ENCODE data around the gene GRB10. TPM values are rescaled to one million over a fixed set of nuclear protein-coding genes. Genes with fewer than 3 reads are reported as not detected.
A peak's percentile ranks its signal among the peaks of the same experiment; 100 is the strongest.
"Not testable (repeated sequence)": the region's sequence is repeated elsewhere in the genome, so short reads cannot be mapped to it uniquely, and the experiment has no call there.

Gene GRB10
- total RNA-seq, 2 donors from 2014 or later = 2.6 to 6.6 TPM

DNA sequence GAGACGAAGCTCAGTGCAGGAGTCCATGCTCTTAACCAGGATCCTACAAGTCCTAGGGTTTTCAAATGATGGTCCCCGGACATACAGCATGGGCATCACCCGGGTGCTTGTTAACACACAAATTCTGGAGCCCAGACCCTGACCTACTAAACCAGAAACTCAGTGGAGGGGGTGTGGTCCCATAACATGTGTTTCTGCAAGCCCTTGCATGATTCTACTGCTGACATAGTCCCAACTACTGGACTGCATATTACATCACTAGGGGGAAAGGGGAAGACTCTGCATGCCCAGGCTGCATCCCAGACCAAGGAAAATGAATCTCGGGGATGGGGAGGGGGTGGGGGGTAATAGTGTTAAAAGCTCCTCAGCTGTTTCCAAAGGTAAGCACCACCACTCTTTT, 40.3 kb downstream of the GRB10 start:
- ATAC-seq = no peak
- peaks cover 11% of the 10 kb centered on the region in 2 donors for H3K9me3 Mint-ChIP-seq
- no peak for DNase-seq (ENCODE audit: low spot score in 2 of 2)
- no peak overlapping the region for H3K27ac Mint-ChIP-seq
- peaks cover 10 to 11% of the 10 kb centered on the region in 2 donors for H3K36me3 Mint-ChIP-seq

DNA sequence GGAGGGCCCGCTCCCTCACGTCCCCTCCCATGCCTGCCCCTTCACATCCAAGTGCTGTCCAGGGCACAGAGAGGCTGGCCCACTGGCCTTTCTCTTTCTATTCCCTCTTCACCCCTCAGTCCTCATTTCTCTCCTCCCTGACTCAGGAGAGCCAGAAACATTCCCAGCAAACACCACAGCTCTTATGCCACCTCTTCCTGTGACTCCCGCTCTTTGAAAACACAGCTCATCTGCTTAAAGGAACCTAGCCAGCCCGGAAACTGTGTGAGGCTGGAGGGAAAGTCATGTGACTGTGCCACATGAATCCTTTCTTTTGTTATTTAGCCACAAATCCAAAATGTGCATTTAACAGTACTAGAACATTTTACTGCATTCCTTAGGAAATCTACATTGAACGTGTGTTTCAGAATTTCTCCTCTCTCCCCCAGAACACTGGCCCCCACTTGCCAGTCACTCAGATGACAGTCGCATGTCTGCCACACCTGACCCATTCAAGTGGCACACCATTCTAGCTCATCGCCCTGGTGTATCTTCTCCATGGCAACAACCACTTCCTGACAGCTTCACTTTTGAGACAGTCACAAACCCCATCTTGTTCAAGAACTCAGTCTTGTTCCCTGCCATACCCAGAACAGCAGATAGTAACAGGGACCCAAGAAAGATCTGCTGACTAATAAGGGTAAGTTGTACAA, 42.8 kb downstream of the GRB10 start:
- Mint-ChIP-seq H3K9me3 (peaks cover 11% of the 10 kb centered on the region in 2 donors), H3K36me3 (peaks cover 10 to 11% of the 10 kb centered on the region in 2 donors), H3K27ac (peak overlapping the region; percentile 89 to 93)
- DNase-seq (ENCODE audit: low spot score in 2 of 2) (peak; percentile 25 to 60), ATAC-seq (peak; percentile 99)

DNA sequence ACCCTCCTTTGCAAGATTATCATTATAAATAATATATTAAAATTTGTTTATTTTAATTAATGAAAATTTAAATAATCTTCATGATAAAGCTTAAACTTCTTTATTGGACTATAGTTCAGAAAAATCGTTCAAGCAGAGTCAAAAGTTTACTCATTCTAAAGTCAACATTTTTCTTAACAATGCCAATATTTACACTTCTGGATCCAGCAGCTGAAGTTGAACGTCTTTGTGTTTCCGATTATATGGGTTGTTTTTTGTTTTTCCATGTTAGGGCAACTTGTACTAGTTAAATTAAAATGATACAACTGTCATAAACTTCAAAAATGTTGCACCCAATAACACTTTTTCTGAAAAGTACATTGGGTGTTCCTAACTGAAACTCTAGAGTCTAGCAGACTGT, 43.8 kb downstream of the GRB10 start:
- no peak for ATAC-seq
- Mint-ChIP-seq H3K36me3 (peaks cover 10 to 11% of the 10 kb centered on the region in 2 donors), H3K9me3 (peaks cover 11% of the 10 kb centered on the region in 2 donors), H3K27ac (peak overlapping the region in 1 of 2 donors; percentile 89)
- DNase-seq (ENCODE audit: low spot score in 2 of 2) = no peak

DNA sequence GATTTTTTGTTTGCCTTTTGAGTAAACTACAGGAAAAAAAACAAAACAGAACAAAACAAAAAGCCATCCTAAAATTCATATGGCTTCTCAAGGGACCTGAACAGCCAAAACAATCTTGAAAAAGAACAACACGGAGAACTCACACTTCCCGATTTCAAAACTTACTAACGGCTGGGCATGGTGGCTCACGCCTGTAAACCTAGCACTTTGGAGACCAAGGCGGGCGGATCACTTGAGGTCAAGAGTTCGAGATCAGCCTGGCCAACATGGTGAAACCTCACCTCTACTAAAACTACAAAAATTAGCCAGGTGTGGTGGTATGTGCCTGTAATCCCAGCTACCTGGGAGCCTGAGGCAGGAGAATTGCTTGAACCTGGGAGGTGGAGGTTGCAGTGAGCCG, 46.9 kb downstream of the GRB10 start:
- not testable (repeated sequence) for H3K27ac Mint-ChIP-seq; DNase-seq (ENCODE audit: low spot score in 2 of 2); ATAC-seq
- H3K36me3 Mint-ChIP-seq = peaks cover 10 to 11% of the 10 kb centered on the region in 2 donors
- H3K9me3 Mint-ChIP-seq = peaks cover 11% of the 10 kb centered on the region in 2 donors

DNA sequence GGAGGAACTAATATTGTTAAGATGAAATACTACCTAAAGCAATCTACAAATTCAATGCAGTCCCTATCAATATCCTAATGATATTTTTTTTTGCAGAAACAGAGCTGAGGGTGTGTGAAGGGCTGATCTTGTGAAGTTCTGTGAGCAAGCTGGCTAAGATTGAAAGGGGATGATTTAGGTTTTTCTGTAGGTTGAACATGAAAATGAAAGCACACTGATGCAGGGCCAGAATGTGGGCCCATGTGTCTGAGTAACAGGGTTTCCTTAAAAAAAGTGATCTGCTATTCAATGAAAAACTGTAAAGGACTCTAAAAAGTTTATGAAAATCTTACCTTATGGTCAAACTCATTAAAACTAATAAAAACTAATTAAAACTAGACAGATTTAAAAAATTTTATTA, 47.4 kb downstream of the GRB10 start:
- Mint-ChIP-seq H3K9me3 (peaks cover 11% of the 10 kb centered on the region in 2 donors), H3K27ac (no peak overlapping the region)
- ATAC-seq = no peak

DNA sequence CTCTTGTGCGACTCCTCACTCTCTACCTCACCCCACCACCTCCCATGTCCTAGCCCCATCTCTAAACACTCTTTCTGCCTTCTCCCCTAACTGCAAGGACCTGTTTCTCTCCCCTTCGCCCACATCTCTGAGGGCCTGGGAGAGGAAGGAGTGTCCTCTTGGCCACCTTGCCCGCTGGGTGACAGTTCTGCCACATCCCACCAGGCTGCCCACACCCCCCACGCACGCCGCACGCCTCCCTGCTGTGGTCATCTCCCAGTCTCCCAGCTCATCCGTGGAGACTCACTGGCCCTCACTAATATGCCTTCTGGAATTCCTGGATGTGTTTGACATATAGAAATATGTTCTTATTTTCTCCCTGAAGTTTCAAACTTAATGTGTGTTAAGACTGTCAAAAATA, 48.5 kb downstream of the GRB10 start:
- H3K9me3 Mint-ChIP-seq = peaks cover 3% of the 10 kb centered on the region in 2 donors
- no peak for ATAC-seq
- peaks cover under 1 to 2% of the 10 kb centered on the region in 2 donors for H3K36me3 Mint-ChIP-seq
- DNase-seq (ENCODE audit: low spot score in 2 of 2) = no peak
- no peak overlapping the region for H3K27ac Mint-ChIP-seq

More for the DNA sequence above, 47.4 kb downstream of the GRB10 start:
- no peak for DNase-seq (ENCODE audit: low spot score in 2 of 2)
- H3K36me3 Mint-ChIP-seq = peaks cover 10 to 11% of the 10 kb centered on the region in 2 donors

DNA sequence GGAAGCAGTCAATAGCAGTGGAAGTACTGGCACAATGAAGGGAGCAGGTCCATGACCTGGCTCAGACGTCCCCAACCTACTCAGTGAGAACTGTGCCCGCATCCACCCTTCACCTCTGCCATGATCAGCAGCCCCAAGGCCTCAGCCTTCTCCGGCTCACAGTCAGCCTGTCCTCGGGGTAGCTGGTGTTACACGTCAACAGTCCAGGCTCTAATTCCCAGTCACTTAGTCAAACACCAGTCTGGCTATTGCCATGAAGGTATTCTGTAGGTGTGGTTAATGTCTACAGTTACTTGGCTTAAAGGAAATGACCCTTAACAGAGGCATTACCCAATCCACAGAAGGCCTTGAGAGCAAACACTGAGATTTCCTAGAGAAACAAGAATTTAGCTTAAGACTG, 49.1 kb downstream of the GRB10 start:
- Mint-ChIP-seq H3K36me3 (no peaks in the 10 kb centered on the region), H3K9me3 (no peaks in the 10 kb centered on the region), H3K27ac (no peak overlapping the region)
- ATAC-seq (no peak), DNase-seq (ENCODE audit: low spot score in 2 of 2) (no peak)

DNA sequence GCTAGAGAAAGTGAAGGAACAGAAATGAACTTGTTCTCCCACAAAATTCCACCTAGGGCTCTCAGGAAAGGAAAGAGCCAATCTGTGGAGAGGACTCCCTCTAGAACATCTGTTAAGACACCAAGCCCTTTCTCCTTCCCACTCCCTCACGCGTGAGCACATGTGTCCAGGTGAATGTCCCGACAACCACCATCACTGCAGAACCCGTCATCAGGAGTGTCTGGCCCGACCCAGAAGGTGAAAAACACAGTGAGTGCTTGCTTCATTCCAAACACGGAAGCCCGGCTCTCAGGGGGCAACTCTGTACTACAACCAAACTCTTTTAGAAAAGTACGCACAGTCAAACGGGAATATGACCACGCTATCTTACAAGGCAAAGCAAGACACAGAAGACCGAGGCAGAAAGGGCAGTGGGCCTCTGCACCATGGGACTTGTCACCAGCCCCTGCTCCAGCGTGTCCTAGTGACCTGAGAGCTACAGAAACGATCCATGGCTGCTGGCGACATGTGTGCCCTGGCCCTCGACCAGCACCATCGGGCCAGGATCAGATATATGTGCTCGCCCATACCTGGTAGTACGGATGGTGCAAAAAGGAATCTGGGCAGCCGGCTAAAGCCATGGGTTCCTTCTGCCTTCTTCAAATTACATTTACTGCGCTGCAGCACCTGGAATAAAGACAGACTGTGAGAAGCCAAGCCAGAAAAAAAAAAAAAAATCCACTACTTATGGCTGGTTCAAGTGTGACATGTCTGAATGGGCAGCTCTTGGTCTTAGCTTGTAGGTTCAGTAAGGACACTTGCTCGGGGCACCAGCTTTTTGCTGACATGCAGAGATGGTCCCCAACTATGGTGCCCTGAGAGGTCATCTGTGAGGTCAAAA, 50.8 kb downstream of the GRB10 start:
- DNase-seq (ENCODE audit: low spot score in 2 of 2) = no peak
- ATAC-seq = no peak
- no peaks in the 10 kb centered on the region for H3K36me3 Mint-ChIP-seq
- no peaks in the 10 kb centered on the region for H3K9me3 Mint-ChIP-seq
- no peak overlapping the region for H3K27ac Mint-ChIP-seq

DNA sequence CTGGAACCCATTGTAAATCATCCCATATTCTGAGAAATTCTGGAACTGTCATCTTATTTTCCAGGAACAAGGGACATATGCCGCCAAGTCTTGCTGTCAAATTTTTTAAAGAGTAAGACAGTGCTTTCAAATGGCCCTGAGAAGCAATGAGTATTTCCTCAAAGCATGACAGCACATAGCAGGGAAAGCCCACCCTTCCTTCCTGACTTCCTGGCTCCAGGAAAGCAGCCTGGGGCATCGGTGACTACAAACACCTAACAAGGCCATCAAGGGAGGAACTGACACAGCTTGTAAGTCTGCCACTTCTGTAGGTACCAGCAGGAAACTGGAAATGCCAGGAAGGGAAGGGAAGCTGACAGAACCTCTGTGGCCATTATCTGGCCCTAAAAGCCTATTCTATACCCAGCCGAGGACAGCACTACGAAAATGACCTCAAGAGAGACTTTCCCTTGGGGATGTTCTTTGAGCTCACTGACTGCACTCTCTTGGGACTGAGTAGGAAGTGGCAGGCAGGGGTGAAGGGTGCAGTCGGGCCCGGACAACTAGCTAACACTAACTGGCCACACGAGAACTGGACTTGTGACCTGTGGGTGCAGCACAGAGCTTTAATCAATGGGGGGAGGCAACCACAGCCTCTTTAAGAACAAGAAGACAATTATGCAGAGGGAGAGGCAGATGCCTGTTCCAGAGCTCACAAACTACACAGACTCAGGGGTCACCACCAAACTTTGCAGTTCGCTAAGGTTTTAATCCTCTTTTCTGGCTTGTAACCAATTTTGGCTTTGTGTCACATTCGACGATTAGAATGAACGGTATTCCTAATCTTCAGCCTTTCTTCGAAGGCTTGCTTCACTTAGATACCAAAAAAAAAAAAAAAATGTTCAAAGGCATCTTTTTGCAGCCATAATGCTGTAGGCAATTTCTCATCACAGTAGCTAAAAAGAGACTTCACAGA, 52.0 kb downstream of the GRB10 start:
- Mint-ChIP-seq H3K36me3 (no peaks in the 10 kb centered on the region), H3K27ac (no peak overlapping the region), H3K9me3 (no peaks in the 10 kb centered on the region)
- no peak for DNase-seq (ENCODE audit: low spot score in 2 of 2)
- no peak for ATAC-seq

DNA sequence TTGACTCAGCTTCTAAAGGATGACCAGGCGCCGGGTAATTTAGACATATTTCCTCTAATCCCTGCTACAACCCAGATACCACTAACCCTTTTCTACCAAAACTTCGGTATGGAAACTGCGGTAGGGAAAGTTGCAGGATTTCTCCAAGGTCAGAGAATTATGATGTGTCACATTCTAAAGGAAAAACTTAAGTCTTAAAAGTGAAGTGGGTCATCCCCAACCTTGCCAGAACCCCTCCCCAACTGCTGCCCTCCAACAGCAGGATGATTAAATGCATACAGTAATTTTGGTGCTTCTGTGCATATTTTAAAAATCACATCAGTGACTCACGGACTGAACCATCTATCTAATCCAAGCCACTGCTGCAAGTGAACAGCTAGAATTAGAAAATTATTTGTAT, 52.7 kb downstream of the GRB10 start:
- DNase-seq (ENCODE audit: low spot score in 2 of 2) (no peak), ATAC-seq (no peak)
- Mint-ChIP-seq H3K9me3 (no peaks in the 10 kb centered on the region), H3K36me3 (no peaks in the 10 kb centered on the region), H3K27ac (no peak overlapping the region)

DNA sequence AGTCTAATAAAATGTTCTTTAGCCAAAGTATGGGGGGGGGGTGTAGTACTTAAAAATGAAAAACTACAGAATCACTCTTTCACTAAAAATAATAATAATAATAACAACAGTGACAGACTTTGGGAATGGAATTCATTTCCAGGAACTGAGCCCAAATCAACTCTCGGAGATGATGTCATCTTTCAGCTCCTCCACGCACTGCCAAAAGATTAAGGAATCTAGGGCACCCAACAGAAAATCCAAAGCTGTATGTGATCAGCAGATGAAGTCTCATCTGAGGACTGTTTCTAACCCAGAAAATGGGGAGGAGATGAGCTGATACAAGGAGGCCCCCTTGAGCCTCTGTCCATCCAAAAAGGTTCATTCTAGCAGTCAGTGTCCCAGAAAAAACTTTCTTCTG, 54.5 kb downstream of the GRB10 start:
- no peak for ATAC-seq
- H3K36me3 Mint-ChIP-seq = no peaks in the 10 kb centered on the region
- H3K9me3 Mint-ChIP-seq = no peaks in the 10 kb centered on the region

DNA sequence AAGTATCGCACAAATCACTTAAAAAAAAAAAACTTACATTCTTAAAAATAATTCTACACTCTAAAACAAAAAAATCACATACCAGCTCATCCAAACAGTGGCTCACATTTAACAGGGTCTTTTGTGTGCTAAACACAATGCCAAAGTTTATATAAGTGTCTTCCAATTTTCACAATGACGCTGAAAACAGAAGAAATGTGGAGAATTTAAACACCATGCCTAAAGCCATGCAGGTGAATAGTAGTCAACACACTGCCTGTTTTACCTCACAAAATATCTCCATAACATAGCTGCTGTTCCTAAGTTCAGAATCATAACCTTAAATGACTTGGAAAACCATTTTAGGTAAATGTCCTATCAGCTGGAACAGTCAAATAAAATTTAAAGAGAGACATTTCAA, 55.0 kb downstream of the GRB10 start:
- Mint-ChIP-seq H3K9me3 (no peaks in the 10 kb centered on the region), H3K27ac (no peak overlapping the region), H3K36me3 (no peaks in the 10 kb centered on the region)
- ATAC-seq (no peak), DNase-seq (ENCODE audit: low spot score in 2 of 2) (no peak)

More for the DNA sequence above, 54.5 kb downstream of the GRB10 start:
- no peak for DNase-seq (ENCODE audit: low spot score in 2 of 2)
- no peak overlapping the region for H3K27ac Mint-ChIP-seq

DNA sequence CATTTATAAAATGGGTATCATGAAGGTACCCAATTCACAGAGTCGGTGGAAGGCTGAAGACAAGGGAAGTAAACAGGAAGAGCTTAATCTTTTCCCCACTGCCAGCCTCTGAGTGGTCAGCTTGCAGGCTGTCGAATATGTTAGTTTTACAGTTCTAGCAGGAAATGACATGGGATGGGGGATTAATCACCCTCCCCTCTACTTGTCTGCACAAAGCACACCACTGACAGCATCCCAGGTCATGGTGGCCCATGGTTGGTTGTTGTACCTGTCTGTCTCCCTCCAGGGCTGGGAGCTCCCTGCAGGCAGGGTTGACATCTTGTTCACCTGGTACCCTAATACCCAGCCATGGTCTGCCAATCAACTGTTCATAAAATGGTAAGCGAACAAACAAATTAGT, 55.6 kb downstream of the GRB10 start:
- DNase-seq (ENCODE audit: low spot score in 2 of 2) (no peak), ATAC-seq (no peak)
- Mint-ChIP-seq H3K9me3 (no peaks in the 10 kb centered on the region), H3K36me3 (no peaks in the 10 kb centered on the region), H3K27ac (no peak overlapping the region)

DNA sequence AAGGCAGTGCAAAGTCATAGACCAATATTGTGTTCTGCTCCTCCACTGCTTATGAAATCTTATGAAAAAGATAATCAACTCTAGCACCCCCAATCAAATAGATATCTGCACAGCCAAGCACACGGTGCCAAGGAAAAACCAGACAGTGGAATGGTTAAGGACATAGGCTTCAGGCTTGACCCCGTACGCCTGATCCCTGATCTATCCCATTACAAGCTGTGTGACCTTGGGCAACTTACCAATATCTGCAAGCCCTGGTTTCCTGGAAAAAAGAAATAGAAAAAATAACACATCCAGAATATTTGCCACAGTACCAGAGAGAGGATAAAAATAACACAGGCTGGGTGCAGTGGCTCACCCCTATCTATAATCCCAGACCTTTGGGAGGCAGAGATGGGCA, 56.9 kb downstream of the GRB10 start:
- Mint-ChIP-seq H3K9me3 (no peaks in the 10 kb centered on the region), H3K27ac (no peak overlapping the region), H3K36me3 (no peaks in the 10 kb centered on the region)
- DNase-seq (ENCODE audit: low spot score in 2 of 2) (no peak), ATAC-seq (no peak)

DNA sequence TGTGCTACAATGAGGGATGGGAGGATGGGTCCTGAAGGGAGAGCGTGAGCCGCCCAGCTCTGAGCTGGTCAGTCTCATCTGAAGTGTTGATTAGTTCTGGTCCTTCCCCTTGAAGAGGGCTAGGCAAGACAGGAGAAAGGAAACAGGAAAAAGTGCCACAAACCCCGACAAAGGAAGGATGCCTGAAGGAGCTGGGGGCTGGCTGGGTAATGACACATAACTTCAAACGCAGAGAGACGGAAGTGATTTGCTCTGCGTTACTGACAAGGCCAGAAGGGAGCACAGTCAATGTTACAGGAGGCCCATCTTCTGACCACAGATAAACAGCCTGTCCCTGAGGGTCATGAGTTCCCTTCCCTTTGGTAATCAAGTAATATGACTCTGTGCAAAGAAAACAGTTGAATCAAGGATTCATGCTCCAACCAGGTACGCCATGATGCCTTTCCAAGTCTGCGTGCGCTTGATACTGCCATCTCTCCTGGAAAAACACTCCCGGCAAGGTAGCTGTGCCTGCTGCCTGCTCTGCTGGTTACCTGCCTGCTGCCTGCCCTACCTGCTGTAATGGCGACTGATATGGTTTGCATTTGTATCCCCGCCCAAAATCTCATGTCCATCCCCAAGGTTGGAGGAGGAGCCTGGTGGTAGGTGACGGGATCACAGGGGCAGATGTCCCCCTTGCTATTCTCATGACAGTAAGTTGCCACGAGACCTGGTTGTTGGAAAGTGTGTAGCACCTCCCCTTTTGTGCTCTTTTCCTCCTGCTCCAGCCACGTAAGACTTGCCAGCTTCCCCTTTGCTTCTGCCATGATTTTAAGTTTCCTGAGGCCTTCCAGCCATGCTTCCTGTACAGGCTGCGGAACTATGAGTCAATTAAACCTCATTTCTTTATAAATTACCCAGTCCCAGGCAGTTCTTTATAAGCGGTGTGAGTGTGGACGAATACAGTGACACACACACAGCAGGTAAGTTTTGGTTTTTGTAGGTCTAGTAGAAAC, 57.9 kb downstream of the GRB10 start:
- ATAC-seq = peak in 1 of 2 donors; percentile 61
- DNase-seq (ENCODE audit: low spot score in 2 of 2) = no peak
- Mint-ChIP-seq H3K27ac (no peak overlapping the region), H3K9me3 (no peaks in the 10 kb centered on the region), H3K36me3 (no peaks in the 10 kb centered on the region)

DNA sequence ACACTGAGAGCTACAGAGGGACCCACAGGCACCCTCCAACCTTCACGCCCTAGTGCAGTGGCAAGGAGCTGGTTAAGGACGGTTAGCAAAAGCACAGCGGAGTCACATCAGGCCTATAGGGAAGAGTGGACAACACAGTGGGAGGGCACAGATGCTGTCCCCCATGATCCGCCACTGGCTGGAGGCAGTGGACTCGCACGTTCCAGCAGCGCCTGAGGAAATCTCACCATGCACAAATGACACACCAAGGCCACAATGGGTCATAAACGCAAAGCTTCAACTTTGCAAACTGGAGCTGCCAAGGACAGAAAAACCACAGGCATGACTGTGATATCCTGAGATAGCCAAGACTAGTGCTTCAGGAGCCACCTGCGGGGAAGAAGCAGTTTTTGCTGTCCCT, 58.8 kb downstream of the GRB10 start:
- no peak overlapping the region for H3K27ac Mint-ChIP-seq
- no peaks in the 10 kb centered on the region for H3K9me3 Mint-ChIP-seq
- H3K36me3 Mint-ChIP-seq = no peaks in the 10 kb centered on the region
- no peak for ATAC-seq
- DNase-seq (ENCODE audit: low spot score in 2 of 2) = no peak
